ENCODE data around the gene ACAN.

Gene ACAN

GRCh38 chr15:88800026-88800425, 3.2 kb upstream of the ACAN start:
- no peak overlapping the region for H3K4ac ChIP-seq (ENCODE audit: low read depth, low read length)
- H3K9ac ChIP-seq (ENCODE audit: low read length), result no peak overlapping the region
- H3K14ac ChIP-seq (ENCODE audit: low read length), result no peak overlapping the region
- H3K9me3 ChIP-seq (ENCODE audit: insufficient read depth, low read depth, low read length), result no peaks in the 10 kb centered on the region
- H3K79me1 ChIP-seq (ENCODE audit: low read length), result peaks cover 6% of the 10 kb centered on the region
- no peak overlapping the region for H2AFZ ChIP-seq (ENCODE audit: insufficient read depth, low read length, poor library complexity)
- no peak overlapping the region for H3K4me2 ChIP-seq (ENCODE audit: low read length)
- H3K23ac ChIP-seq (ENCODE audit: low read length), result no peak overlapping the region
- H3K4me3 ChIP-seq (ENCODE audit: low read depth, low read length), result no peak overlapping the region
- H4K8ac ChIP-seq (ENCODE audit: low read depth, low read length), result no peak overlapping the region
- H3K18ac ChIP-seq (ENCODE audit: low read length), result no peak overlapping the region
- peaks cover 22% of the 10 kb centered on the region for H3K27me3 ChIP-seq (ENCODE audit: insufficient read depth, low read length)
- WGBS (ENCODE audit: extremely low coverage, insufficient coverage, insufficient read length), result no CpG with 5 or more reads among the region's 1 CpG
- H4K91ac ChIP-seq (ENCODE audit: low read depth, low read length), result no peak overlapping the region
- H3K79me2 ChIP-seq (ENCODE audit: control insufficient read depth, insufficient read depth, low read length, poor library complexity), result peaks cover 2% of the 10 kb centered on the region
- H2AK5ac ChIP-seq (ENCODE audit: low read length), result no peak overlapping the region
- no peak overlapping the region for H2BK12ac ChIP-seq (ENCODE audit: low read length)
- H3K36me3 ChIP-seq (ENCODE audit: control insufficient read depth in 1 of 2, insufficient read depth in 2 of 2, low read length in 2 of 2), result no peaks in the 10 kb centered on the region
- H2BK5ac ChIP-seq (ENCODE audit: low read depth, low read length, poor library complexity), result no peak overlapping the region
- DNase-seq, result no peak
- no peak overlapping the region for H2BK120ac ChIP-seq (ENCODE audit: insufficient read depth, low read length, poor library complexity)
- no peak overlapping the region for H3K27ac ChIP-seq (ENCODE audit: low read depth, low read length)
- no peak overlapping the region for H4K12ac ChIP-seq (ENCODE audit: low read depth, low read length)
- H3K4me1 ChIP-seq (ENCODE audit: control insufficient read depth in 1 of 2, insufficient read depth in 2 of 2, low read length in 2 of 2), result peaks cover 5 to 8% of the 10 kb centered on the region in 2 experiments

- WGBS (ENCODE audit: extremely low coverage, insufficient coverage, insufficient read length), result no CpG with 5 or more reads among the region's 4 CpGs
- Histone ChIP-seq H2BK5ac (ENCODE audit: low read depth, low read length, poor library complexity) (no peak overlapping the region), H4K8ac (ENCODE audit: low read depth, low read length) (no peak overlapping the region), H3K4me2 (ENCODE audit: low read length) (no peak overlapping the region), H3K4ac (ENCODE audit: low read depth, low read length) (no peak overlapping the region), H3K9me3 (ENCODE audit: insufficient read depth, low read depth, low read length) (no peaks in the 10 kb centered on the region), H3K9ac (ENCODE audit: low read length) (no peak overlapping the region), H2AFZ (ENCODE audit: insufficient read depth, low read length, poor library complexity) (no peak overlapping the region), H3K36me3 (ENCODE audit: control insufficient read depth in 1 of 2, insufficient read depth in 2 of 2, low read length in 2 of 2) (no peaks in the 10 kb centered on the region), H3K23ac (ENCODE audit: low read length) (no peak overlapping the region), H4K91ac (ENCODE audit: low read depth, low read length) (no peak overlapping the region), H3K4me1 (ENCODE audit: control insufficient read depth in 1 of 2, insufficient read depth in 2 of 2, low read length in 2 of 2) (peaks cover 5 to 8% of the 10 kb centered on the region in 2 experiments), H3K79me2 (ENCODE audit: control insufficient read depth, insufficient read depth, low read length, poor library complexity) (peaks cover 2% of the 10 kb centered on the region), H3K79me1 (ENCODE audit: low read length) (peaks cover 6% of the 10 kb centered on the region), H2BK120ac (ENCODE audit: insufficient read depth, low read length, poor library complexity) (no peak overlapping the region), H2BK12ac (ENCODE audit: low read length) (no peak overlapping the region), H3K18ac (ENCODE audit: low read length) (no peak overlapping the region), H3K27ac (ENCODE audit: low read depth, low read length) (no peak overlapping the region), H4K12ac (ENCODE audit: low read depth, low read length) (no peak overlapping the region), H2AK5ac (ENCODE audit: low read length) (no peak overlapping the region), H3K14ac (ENCODE audit: low read length) (no peak overlapping the region), H3K27me3 (ENCODE audit: insufficient read depth, low read length) (peaks cover 22% of the 10 kb centered on the region), H3K4me3 (ENCODE audit: low read depth, low read length) (no peak overlapping the region)
- no peak for DNase-seq
These were observed 2.5 kb upstream of the ACAN start for GRCh38 chr15:88800738-88801137.

GRCh38 chr15:88802250-88802990, 816 bp upstream of the ACAN start:
- Histone ChIP-seq H3K79me2 (ENCODE audit: control insufficient read depth, insufficient read depth, low read length, poor library complexity) (peaks cover 2% of the 10 kb centered on the region), H3K27ac (ENCODE audit: low read depth, low read length) (no peak overlapping the region), H3K23ac (ENCODE audit: low read length) (no peak overlapping the region), H2BK120ac (ENCODE audit: insufficient read depth, low read length, poor library complexity) (peak overlapping the region; percentile 46), H3K18ac (ENCODE audit: low read length) (peak overlapping the region; percentile 64), H3K79me1 (ENCODE audit: low read length) (peaks cover 6% of the 10 kb centered on the region), H4K91ac (ENCODE audit: low read depth, low read length) (peak overlapping the region; percentile 45), H3K4ac (ENCODE audit: low read depth, low read length) (no peak overlapping the region), H2AK5ac (ENCODE audit: low read length) (no peak overlapping the region), H3K36me3 (ENCODE audit: control insufficient read depth in 1 of 2, insufficient read depth in 2 of 2, low read length in 2 of 2) (no peaks in the 10 kb centered on the region), H2AFZ (ENCODE audit: insufficient read depth, low read length, poor library complexity) (peak overlapping the region; percentile 75), H2BK12ac (ENCODE audit: low read length) (peak overlapping the region; percentile 34), H3K9me3 (ENCODE audit: insufficient read depth, low read depth, low read length) (no peaks in the 10 kb centered on the region), H3K4me2 (ENCODE audit: low read length) (peak overlapping the region; percentile 77), H3K4me1 (ENCODE audit: control insufficient read depth in 1 of 2, insufficient read depth in 2 of 2, low read length in 2 of 2) (peaks cover 9 to 14% of the 10 kb centered on the region in 2 experiments), H3K9ac (ENCODE audit: low read length) (no peak overlapping the region), H3K4me3 (ENCODE audit: low read depth, low read length) (peak overlapping the region; percentile 66), H4K8ac (ENCODE audit: low read depth, low read length) (peak overlapping the region; percentile 61), H3K27me3 (ENCODE audit: insufficient read depth, low read length) (peaks cover 22% of the 10 kb centered on the region), H2BK5ac (ENCODE audit: low read depth, low read length, poor library complexity) (no peak overlapping the region), H4K12ac (ENCODE audit: low read depth, low read length) (peak overlapping the region; percentile 47), H3K14ac (ENCODE audit: low read length) (peak overlapping the region; percentile 68)
- no CpG with 5 or more reads among the region's 20 CpGs for WGBS (ENCODE audit: extremely low coverage, insufficient coverage, insufficient read length)
- DNase-seq, result no peak

- no peak overlapping the region for H2BK5ac ChIP-seq (ENCODE audit: low read depth, low read length, poor library complexity)
- DNase-seq, result no peak
- H4K8ac ChIP-seq (ENCODE audit: low read depth, low read length), result peak overlapping the region; percentile 61
- no peak overlapping the region for H3K27ac ChIP-seq (ENCODE audit: low read depth, low read length)
- no CpG with 5 or more reads among the region's 28 CpGs for WGBS (ENCODE audit: extremely low coverage, insufficient coverage, insufficient read length)
- no peak overlapping the region for H3K23ac ChIP-seq (ENCODE audit: low read length)
- peaks cover 22% of the 10 kb centered on the region for H3K27me3 ChIP-seq (ENCODE audit: insufficient read depth, low read length)
- H3K79me2 ChIP-seq (ENCODE audit: control insufficient read depth, insufficient read depth, low read length, poor library complexity), result peaks cover 2% of the 10 kb centered on the region
- H3K79me1 ChIP-seq (ENCODE audit: low read length), result peaks cover 6% of the 10 kb centered on the region
- peak overlapping the region; percentile 77 for H3K4me2 ChIP-seq (ENCODE audit: low read length)
- no peaks in the 10 kb centered on the region for H3K36me3 ChIP-seq (ENCODE audit: control insufficient read depth in 1 of 2, insufficient read depth in 2 of 2, low read length in 2 of 2)
- H4K91ac ChIP-seq (ENCODE audit: low read depth, low read length), result peak overlapping the region; percentile 45
- H3K9me3 ChIP-seq (ENCODE audit: insufficient read depth, low read depth, low read length), result no peaks in the 10 kb centered on the region
- no peak overlapping the region for H3K9ac ChIP-seq (ENCODE audit: low read length)
- peak overlapping the region; percentile 66 for H3K4me3 ChIP-seq (ENCODE audit: low read depth, low read length)
- H2AFZ ChIP-seq (ENCODE audit: insufficient read depth, low read length, poor library complexity), result peak overlapping the region; percentile 75
- peak overlapping the region; percentile 68 for H3K14ac ChIP-seq (ENCODE audit: low read length)
- H3K4me1 ChIP-seq (ENCODE audit: control insufficient read depth in 1 of 2, insufficient read depth in 2 of 2, low read length in 2 of 2), result peaks cover 9 to 15% of the 10 kb centered on the region in 2 experiments
- H2BK120ac ChIP-seq (ENCODE audit: insufficient read depth, low read length, poor library complexity), result peak overlapping the region; percentile 46
- H3K18ac ChIP-seq (ENCODE audit: low read length), result peak overlapping the region; percentile 64
- peak overlapping the region; percentile 47 for H4K12ac ChIP-seq (ENCODE audit: low read depth, low read length)
- H2BK12ac ChIP-seq (ENCODE audit: low read length), result peak overlapping the region; percentile 34
- no peak overlapping the region for H2AK5ac ChIP-seq (ENCODE audit: low read length)
- H3K4ac ChIP-seq (ENCODE audit: low read depth, low read length), result no peak overlapping the region
These were observed 320 bp upstream of the ACAN start for GRCh38 chr15:88802991-88803240.

Data from trophoblast cell (in vitro differentiated cells and primary cell).